ENCODE results near the gene ZNF764. TPM values are rescaled to one million over a fixed set of nuclear protein-coding genes. Genes with fewer than 3 reads are reported as not detected.

ZNF764 gene
- total RNA-seq, 1 donor from 2014 or later = 20.2 TPM

GRCh38 chr16:30533748-30534367 is 24.3 kb downstream of the ZNF764 start:
- peaks cover 18% of the 10 kb centered on the region for H3K36me3 Mint-ChIP-seq
- H3K27me3 Mint-ChIP-seq = no peaks in the 10 kb centered on the region
- TF ChIP-seq, protein P1, sequence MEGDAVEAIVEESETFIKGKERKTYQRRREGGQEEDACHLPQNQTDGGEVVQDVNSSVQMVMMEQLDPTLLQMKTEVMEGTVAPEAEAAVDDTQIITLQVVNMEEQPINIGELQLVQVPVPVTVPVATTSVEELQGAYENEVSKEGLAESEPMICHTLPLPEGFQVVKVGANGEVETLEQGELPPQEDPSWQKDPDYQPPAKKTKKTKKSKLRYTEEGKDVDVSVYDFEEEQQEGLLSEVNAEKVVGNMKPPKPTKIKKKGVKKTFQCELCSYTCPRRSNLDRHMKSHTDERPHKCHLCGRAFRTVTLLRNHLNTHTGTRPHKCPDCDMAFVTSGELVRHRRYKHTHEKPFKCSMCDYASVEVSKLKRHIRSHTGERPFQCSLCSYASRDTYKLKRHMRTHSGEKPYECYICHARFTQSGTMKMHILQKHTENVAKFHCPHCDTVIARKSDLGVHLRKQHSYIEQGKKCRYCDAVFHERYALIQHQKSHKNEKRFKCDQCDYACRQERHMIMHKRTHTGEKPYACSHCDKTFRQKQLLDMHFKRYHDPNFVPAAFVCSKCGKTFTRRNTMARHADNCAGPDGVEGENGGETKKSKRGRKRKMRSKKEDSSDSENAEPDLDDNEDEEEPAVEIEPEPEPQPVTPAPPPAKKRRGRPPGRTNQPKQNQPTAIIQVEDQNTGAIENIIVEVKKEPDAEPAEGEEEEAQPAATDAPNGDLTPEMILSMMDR (conservative IDR thresholded peaks at IDR 0.05) = no peak
- DNase-seq (ENCODE audit: extremely low spot score, unreplicated experiment) = no peak
- no peaks in the 10 kb centered on the region for H3K9me3 Mint-ChIP-seq
- peaks cover 37% of the 10 kb centered on the region for H3K4me1 Mint-ChIP-seq (ENCODE audit: unreplicated experiment)
- peak overlapping the region; percentile 83 for H3K4me3 Mint-ChIP-seq
- peak overlapping the region; percentile 70 for H3K27ac Mint-ChIP-seq

DNA sequence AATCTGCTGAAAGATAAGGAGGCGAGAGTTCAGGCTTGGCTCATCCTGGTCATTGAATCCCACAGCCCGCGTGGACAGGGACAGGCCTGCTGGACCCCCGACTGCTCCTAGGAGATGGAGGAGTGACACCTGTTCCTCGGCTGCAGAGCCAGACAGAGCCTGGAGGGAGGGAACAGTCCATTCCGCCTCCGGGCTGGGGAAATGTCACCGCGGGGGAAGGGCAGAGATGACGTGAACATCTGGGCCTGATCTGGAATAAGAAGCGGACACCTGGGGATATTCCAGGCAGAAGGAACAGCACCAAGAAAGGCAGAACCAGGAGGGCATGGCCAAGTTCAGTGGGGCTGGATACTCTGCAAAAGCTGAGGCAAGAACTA is 25.0 kb downstream of the ZNF764 start:
- DNase-seq (ENCODE audit: extremely low spot score, unreplicated experiment) = no peak
- H3K9me3 Mint-ChIP-seq = peaks cover under 1% of the 10 kb centered on the region
- no peaks in the 10 kb centered on the region for H3K27me3 Mint-ChIP-seq
- peak overlapping the region; percentile 85 for H3K4me3 Mint-ChIP-seq
- TF ChIP-seq, protein P1 (conservative IDR thresholded peaks at IDR 0.05) = no peak
- peaks cover 42% of the 10 kb centered on the region for H3K4me1 Mint-ChIP-seq (ENCODE audit: unreplicated experiment)
- H3K27ac Mint-ChIP-seq = peak overlapping the region; percentile 85
- peaks cover 18% of the 10 kb centered on the region for H3K36me3 Mint-ChIP-seq

GRCh38 chr16:30532285-30533145 is 25.7 kb downstream of the ZNF764 start:
- Mint-ChIP-seq H3K4me1 (ENCODE audit: unreplicated experiment) (peaks cover 45% of the 10 kb centered on the region), H3K4me3 (peak overlapping the region; percentile 85), H3K27me3 (no peaks in the 10 kb centered on the region), H3K27ac (peak overlapping the region; percentile 85), H3K9me3 (peaks cover 4% of the 10 kb centered on the region), H3K36me3 (peaks cover 21% of the 10 kb centered on the region)
- TF ChIP-seq, protein P1 (conservative IDR thresholded peaks at IDR 0.05) = no peak
- no peak for DNase-seq (ENCODE audit: extremely low spot score, unreplicated experiment)

DNA sequence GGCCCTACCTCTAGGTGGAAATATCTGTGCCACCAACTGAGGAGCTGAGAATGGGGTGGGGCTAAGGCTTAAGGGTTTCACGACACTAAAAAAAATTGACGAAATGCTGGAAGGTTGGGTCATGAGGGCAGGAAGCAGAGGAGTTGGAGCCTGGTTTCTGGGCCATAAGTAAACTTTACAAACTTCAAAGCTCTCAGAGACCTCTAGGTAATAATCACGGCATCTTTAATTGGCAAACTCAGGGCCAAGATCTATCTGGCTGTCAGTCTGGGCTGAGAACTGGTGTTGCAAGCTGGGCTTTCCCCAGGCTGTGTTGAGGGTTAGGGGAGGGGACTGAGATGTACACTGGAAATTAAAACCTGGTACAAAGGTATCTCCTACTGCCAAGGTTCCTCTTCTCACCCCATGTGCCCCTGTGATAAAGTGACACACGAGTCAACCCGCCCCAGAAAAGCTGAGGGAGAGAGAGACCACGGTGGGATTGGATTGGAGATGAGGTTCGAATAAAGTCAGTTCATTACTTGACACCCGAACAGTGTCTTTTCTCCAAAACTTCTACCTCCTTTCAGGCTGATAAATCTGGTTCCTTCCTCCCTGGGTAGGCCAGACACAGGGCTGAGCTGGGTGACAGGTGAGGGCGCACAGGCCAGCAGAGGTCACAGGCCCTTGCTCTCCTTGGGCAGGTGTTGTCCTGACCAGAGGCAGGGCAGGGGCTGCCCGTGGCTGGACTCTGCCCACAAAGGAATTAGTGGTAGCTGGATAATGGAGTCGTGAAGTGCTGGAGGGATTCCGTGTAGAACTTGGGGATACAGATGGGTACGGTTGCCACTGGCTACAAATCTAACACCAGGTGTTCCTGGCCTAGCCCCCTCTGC is 27.8 kb downstream of the ZNF764 start:
- no peaks in the 10 kb centered on the region for H3K27me3 Mint-ChIP-seq
- TF ChIP-seq, protein P1 (conservative IDR thresholded peaks at IDR 0.05) = no peak
- peaks cover 4% of the 10 kb centered on the region for H3K9me3 Mint-ChIP-seq
- peak overlapping the region; percentile 74 for H3K4me3 Mint-ChIP-seq
- DNase-seq (ENCODE audit: extremely low spot score, unreplicated experiment) = no peak
- H3K36me3 Mint-ChIP-seq = peaks cover 10% of the 10 kb centered on the region
- H3K27ac Mint-ChIP-seq = peak overlapping the region; percentile 100
- peaks cover 44% of the 10 kb centered on the region for H3K4me1 Mint-ChIP-seq (ENCODE audit: unreplicated experiment)

GRCh38 chr16:30528799-30529457 is 29.2 kb downstream of the ZNF764 start:
- TF ChIP-seq, protein P1 (conservative IDR thresholded peaks at IDR 0.05) = no peak
- no peak for DNase-seq (ENCODE audit: extremely low spot score, unreplicated experiment)
- Mint-ChIP-seq H3K4me1 (ENCODE audit: unreplicated experiment) (peaks cover 40% of the 10 kb centered on the region), H3K4me3 (peak overlapping the region; percentile 60), H3K27me3 (no peaks in the 10 kb centered on the region), H3K27ac (peak overlapping the region; percentile 100), H3K9me3 (peaks cover 4% of the 10 kb centered on the region), H3K36me3 (peaks cover 10% of the 10 kb centered on the region)

Measured in type B pancreatic cell (in vitro differentiated cells).